Activated CD4-positive, alpha-beta T cell treated with anti-CD3 and anti-CD28 coated beads, Interleukin-2, amount 50 U/mL, for 24 hours (primary cell): ENCODE measurements around the gene MAPKAPK2.
A peak's percentile ranks its signal among the peaks of the same experiment; 100 is the strongest.

Experiments
- DNase-seq, 2 donors: peaks; one replicate each; pipeline ENCODE4 v3.0.0-alpha.2; 2020; ENCODE audit warnings: low read depth in 1 of 2, low spot score in 1 of 2

The MAPKAPK2 gene

GRCh38 chr1:206702260-206702659 is 17.6 kb downstream of the MAPKAPK2 start:
- no peak for DNase-seq

- no peak for DNase-seq
Observed at GRCh38 chr1:206702803-206703202, 18.1 kb downstream of the MAPKAPK2 start.

- peak in 1 of 2 donors; percentile 65 for DNase-seq
Observed at GRCh38 chr1:206703661-206704060, 19.0 kb downstream of the MAPKAPK2 start.

- no peak for DNase-seq
Observed at GRCh38 chr1:206704226-206704625, 19.5 kb downstream of the MAPKAPK2 start.

GRCh38 chr1:206705191-206705590 is 20.5 kb downstream of the MAPKAPK2 start:
- DNase-seq = no peak

GRCh38 chr1:206705726-206706297 is 21.1 kb downstream of the MAPKAPK2 start:
- no peak for DNase-seq

- no peak for DNase-seq
Observed at GRCh38 chr1:206706298-206706791, 21.6 kb downstream of the MAPKAPK2 start.

- DNase-seq = no peak
Observed at GRCh38 chr1:206706806-206707366, 22.2 kb downstream of the MAPKAPK2 start.

GRCh38 chr1:206708058-206708457 is 23.4 kb downstream of the MAPKAPK2 start:
- no peak for DNase-seq

- no peak for DNase-seq
Observed at GRCh38 chr1:206708882-206709281, 24.2 kb downstream of the MAPKAPK2 start.

GRCh38 chr1:206709322-206709721 is 24.6 kb downstream of the MAPKAPK2 start:
- no peak for DNase-seq

- DNase-seq = no peak
Observed at GRCh38 chr1:206709772-206710459, 25.2 kb downstream of the MAPKAPK2 start.

GRCh38 chr1:206710460-206710823 is 25.7 kb downstream of the MAPKAPK2 start:
- no peak for DNase-seq

- no peak for DNase-seq
Observed at GRCh38 chr1:206713070-206713469, 28.4 kb downstream of the MAPKAPK2 start.

- no peak for DNase-seq
Observed at GRCh38 chr1:206713910-206714312, 29.2 kb downstream of the MAPKAPK2 start.

GRCh38 chr1:206714331-206715058 is 29.8 kb downstream of the MAPKAPK2 start:
- no peak for DNase-seq

- DNase-seq = no peak
Observed at GRCh38 chr1:206715120-206715519, 30.4 kb downstream of the MAPKAPK2 start.

- DNase-seq = no peak
Observed at GRCh38 chr1:206715552-206716158, 30.9 kb downstream of the MAPKAPK2 start.

- no peak for DNase-seq
Observed at GRCh38 chr1:206716159-206716869, 31.6 kb downstream of the MAPKAPK2 start.

- DNase-seq = no peak
Observed at GRCh38 chr1:206716870-206717673, 32.4 kb downstream of the MAPKAPK2 start.
